HG02798 (cell line): Measurements from ENCODE around the gene SRSF11.
A peak's percentile ranks its signal among the peaks of the same experiment; 100 is the strongest.

Experiments
- ATAC-seq: cut with Tn5 transposase; IDR thresholded peaks from one replicate; pipeline ENCODE4 v1.9.1; 2021; ENCODE audit warnings: mild to moderate bottlenecking; ENCODE audit not compliant: unreplicated experiment, poor library complexity

Gene SRSF11

GRCh38 chr1:70220517-70221237 is 503 bp upstream of the SRSF11 start:
- ATAC-seq = peak; percentile 9

DNA sequence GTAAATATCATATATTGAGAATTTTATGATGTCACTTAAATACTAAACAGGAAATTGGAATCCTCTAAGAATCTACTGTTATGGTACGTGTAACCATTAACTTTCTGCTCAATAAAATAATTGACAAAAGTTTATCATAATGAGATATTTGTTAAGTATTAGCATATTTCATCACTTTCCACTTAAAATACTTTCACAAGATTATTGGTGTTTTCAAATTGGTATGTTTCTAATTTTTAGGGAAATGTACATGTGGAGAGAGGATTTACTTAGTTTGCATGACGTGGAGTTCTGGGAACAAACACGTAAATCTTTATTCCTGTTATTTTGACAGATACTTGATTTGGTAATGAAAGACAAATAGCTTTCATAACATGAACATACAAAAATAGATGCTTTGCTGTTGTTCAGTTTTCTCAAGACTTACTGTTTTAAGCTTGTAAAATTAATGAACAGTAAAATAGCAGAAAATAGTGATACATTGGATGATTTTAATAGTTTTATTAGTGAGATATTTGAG is 1.6 kb downstream of the SRSF11 start:
- ATAC-seq = no peak

DNA sequence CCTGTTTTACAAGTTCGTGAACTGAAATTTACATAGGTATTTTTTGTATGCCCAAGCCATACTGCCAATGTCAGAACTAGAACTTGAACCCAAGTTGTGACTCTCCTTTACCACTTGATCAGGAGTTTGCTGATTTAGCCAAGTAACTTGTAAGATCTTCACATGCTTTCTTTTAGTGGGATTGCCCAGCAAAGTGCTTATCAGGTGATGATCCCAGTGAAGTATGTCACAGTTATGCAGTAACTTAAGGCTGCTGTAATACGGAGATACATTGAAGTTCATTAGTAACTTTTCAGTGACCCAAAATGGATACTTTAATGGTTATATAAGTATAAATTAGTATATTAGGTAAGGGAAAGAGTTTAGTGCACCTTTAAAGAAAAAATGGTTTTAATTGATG is 3.8 kb downstream of the SRSF11 start:
- no peak for ATAC-seq

GRCh38 chr1:70227439-70227838 is 6.3 kb downstream of the SRSF11 start:
- peak; percentile 38 for ATAC-seq

DNA sequence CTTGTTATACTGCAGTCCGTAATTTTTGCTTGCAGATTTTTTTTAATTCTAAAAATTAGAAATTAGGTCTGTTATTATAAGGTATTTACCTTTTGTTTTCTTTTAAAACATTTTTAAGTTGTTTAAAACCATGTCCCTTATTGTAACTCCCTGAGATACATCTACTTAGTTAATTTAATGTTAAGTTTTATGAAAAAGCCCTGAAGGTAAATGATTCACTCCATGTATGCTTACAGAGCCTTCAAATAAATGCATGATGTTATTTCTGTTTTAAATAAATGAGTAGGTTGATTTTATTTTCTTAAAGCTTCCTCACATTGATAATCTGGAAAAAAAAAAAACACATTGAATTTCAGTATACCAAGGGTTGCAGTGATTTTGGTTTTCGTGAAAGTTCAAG is 7.5 kb downstream of the SRSF11 start:
- ATAC-seq = no peak

DNA sequence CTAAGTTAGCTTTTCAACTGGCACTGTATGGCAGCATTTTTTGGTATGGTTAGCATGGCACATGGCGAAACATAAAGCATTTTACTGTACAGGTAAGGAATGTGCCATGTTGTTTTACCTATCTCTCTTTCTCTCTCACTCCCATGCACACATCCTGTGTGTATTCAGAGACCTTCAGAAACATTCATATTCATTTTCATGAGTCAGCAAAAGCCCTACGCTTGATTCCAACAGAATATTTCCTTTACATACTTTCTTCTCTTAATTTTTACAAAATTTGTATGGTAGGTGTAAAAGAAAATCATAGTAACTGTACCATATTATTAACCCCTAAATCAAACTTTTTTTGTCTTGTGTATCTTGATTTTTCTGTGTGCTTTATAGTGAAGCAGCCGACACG is 10.3 kb downstream of the SRSF11 start:
- ATAC-seq = no peak

- ATAC-seq = no peak
Measured at GRCh38 chr1:70234733-70235132, 13.6 kb downstream of the SRSF11 start.

GRCh38 chr1:70239940-70240339 is 18.8 kb downstream of the SRSF11 start:
- no peak for ATAC-seq

GRCh38 chr1:70247122-70247521 is 25.9 kb downstream of the SRSF11 start:
- ATAC-seq = no peak

- no peak for ATAC-seq
Measured at GRCh38 chr1:70247768-70248167, 26.6 kb downstream of the SRSF11 start.

DNA sequence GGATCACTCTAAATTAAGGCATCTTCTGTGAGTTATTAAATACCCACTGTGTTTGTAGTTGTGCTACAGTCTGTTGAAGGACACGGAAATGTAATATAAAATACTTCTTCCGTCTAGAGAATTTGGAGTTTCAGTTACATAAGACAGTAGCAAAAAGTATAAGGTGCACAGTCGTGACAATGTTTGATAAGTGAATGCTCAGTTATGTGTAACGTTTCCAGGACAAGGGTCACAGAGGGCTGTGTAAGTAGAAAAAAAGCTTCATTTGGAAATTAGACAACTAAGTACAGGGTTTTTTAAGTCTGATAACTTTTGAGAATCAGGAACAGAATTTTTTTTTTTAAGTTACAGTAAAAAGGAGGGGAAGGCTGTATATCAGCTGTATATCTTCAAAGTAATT is 27.5 kb downstream of the SRSF11 start:
- ATAC-seq = no peak

- no peak for ATAC-seq
Measured at GRCh38 chr1:70256664-70257063, 35.5 kb downstream of the SRSF11 start.

DNA sequence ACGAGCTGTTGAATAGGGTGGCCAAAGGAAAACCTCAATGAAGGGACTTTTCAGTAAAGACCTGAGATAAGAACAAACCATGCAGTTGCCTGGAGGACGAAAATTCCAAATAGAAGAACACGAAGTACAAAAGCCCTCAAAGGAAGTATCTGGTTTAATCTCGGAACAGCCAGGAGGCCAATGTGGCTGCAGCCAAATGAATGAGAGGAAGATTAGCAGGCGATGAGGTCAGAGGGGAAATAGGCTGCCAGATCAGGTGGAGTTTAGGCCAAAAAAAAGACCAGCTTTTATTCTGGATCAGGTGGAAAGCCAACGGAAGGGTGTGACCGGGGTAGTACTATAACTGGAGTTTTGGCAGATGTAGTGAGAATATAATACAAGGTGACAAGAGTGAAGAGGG is 43.7 kb downstream of the SRSF11 start:
- no peak for ATAC-seq

GRCh38 chr1:70265946-70266345 is 44.8 kb downstream of the SRSF11 start:
- no peak for ATAC-seq

DNA sequence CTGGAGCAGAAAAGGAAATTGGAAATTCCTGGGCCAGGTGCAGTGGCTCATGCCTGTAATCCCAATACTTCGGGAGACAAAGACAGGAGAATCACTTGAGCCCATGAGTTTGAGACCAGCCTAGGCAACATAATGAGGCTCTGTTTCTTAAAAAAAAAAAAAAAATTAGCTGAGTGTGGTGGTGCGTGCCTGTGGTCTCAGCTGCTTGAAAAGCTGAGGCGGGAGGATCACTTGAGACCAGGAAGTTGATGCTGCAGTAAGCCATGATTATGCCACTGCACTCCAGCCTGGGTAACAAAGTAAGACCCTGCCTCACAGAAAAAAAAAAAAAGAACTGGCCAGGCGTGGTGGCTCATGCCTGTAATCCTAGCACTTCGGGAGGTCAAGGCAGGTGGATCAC is 56.7 kb downstream of the SRSF11 start:
- ATAC-seq = no peak

- no peak for ATAC-seq
Measured at GRCh38 chr1:70278710-70279109, 57.5 kb downstream of the SRSF11 start.

GRCh38 chr1:70284366-70284765 is 63.2 kb downstream of the SRSF11 start:
- ATAC-seq = no peak

- ATAC-seq = no peak
Measured at GRCh38 chr1:70286453-70286852, 65.3 kb downstream of the SRSF11 start.

- ATAC-seq = no peak
Measured at GRCh38 chr1:70288166-70288565, 67.0 kb downstream of the SRSF11 start.

GRCh38 chr1:70290218-70290617 is 69.0 kb downstream of the SRSF11 start:
- no peak for ATAC-seq

DNA sequence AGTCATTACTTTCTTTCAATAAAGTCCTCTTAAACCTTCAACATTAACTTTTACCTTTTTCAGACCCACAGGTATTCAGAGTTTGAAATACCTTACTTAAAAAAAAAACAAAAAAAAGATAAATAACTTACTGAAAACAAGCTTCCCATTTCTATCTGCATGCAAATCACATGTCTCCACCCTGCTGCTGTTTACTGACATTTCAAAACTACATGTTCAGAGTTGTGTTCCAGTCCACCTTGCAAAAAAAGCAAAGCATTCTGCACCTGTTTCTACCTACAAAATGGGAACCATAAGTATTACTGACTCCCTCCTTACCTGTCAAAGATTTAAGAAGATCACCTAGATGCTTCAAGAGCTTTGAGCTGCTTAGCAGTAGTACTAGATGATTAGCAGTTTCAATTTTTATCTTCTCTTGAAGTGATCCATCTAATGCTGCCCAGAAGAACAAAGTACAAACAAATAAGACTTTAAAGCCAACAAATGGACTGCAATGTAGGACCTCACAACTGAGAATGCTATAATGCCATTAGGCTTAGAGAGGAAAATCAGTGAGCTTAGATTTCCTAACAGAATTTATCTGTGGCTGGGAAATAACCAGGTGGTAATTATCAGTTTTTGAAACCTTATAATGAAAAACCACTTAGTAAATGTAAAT is 72.1 kb downstream of the SRSF11 start:
- ATAC-seq = no peak

GRCh38 chr1:70295749-70296148 is 74.6 kb downstream of the SRSF11 start:
- ATAC-seq = no peak
